NCI-H345 treated with DMSO at 0.1 percent for 48 hours (cell line): ENCODE data around the gene FBXL16.

Source experiments
- DNase-seq: peaks from one replicate; lab custom pipeline; 2025; ENCODE audit not compliant: unreplicated experiment; lab: John Stamatoyannopoulos, UW

The FBXL16 gene

GRCh38 chr16:711548-712320, 6.1 kb upstream of the FBXL16 start:
- peak; percentile 31 for DNase-seq

- no peak for DNase-seq
These were observed 5.5 kb upstream of the FBXL16 start for GRCh38 chr16:711084-711483.

- DNase-seq = no peak
These were observed 5.0 kb upstream of the FBXL16 start for GRCh38 chr16:710500-711075.

GRCh38 chr16:709566-710499, 4.2 kb upstream of the FBXL16 start:
- peak; percentile 76 for DNase-seq

- DNase-seq = no peak
These were observed 3.4 kb upstream of the FBXL16 start for GRCh38 chr16:708959-709358.

GRCh38 chr16:708019-708418, 2.4 kb upstream of the FBXL16 start:
- DNase-seq = no peak

- DNase-seq = peak; percentile 21
These were observed 1.5 kb upstream of the FBXL16 start for GRCh38 chr16:707062-707538.

- no peak for DNase-seq
These were observed 824 bp upstream of the FBXL16 start for GRCh38 chr16:706189-707061.

- DNase-seq = no peak
These were observed 835 bp downstream of the FBXL16 start for GRCh38 chr16:704552-705380.

- DNase-seq = no peak
These were observed 1.6 kb downstream of the FBXL16 start for GRCh38 chr16:704047-704446.

GRCh38 chr16:703406-703805, 2.2 kb downstream of the FBXL16 start:
- no peak for DNase-seq

- no peak for DNase-seq
These were observed 3.3 kb downstream of the FBXL16 start for GRCh38 chr16:702341-702740.

- DNase-seq = no peak
These were observed 4.7 kb downstream of the FBXL16 start for GRCh38 chr16:700684-701584.

GRCh38 chr16:698911-699671, 6.5 kb downstream of the FBXL16 start:
- DNase-seq = no peak

GRCh38 chr16:695355-696089, 10.1 kb downstream of the FBXL16 start:
- DNase-seq = peak; percentile 88

GRCh38 chr16:694863-695354, 10.7 kb downstream of the FBXL16 start:
- DNase-seq = no peak

GRCh38 chr16:694187-694862, 11.3 kb downstream of the FBXL16 start:
- no peak for DNase-seq
